Liver (tissue), 9 donors: ENCODE measurements around the gene BAHCC1. TPM values are rescaled to one million over a fixed set of nuclear protein-coding genes. Genes with fewer than 3 reads are reported as not detected.

ENCODE experiments used
- DNase-seq: peaks from one replicate; pipeline ENCODE4 v3.0.0-alpha.2; 2017; ENCODE audit warnings: low spot score
- H3K27ac ChIP-seq, 2 donors: one replicate each; pipeline ENCODE4 v1.7.0; 2013; ENCODE audit warnings: inconsistent platforms in 2 of 2, low read length in 2 of 2, control low read depth in 1 of 2, low read depth in 1 of 2, mild to moderate bottlenecking in 1 of 2
- H3K27me3 ChIP-seq, 4 donors: one replicate each; pipeline versions ENCODE4 v1.6.1 to v1.7.0; 2013; ENCODE audit warnings: low read length in 3 of 4, inconsistent platforms in 1 of 4, mild to moderate bottlenecking in 1 of 4, moderate library complexity in 1 of 4; ENCODE audit not compliant: control insufficient read depth in 4 of 4, insufficient read depth in 4 of 4
- H3K36me3 ChIP-seq, 4 donors: one replicate each; pipeline versions ENCODE4 v1.6.1 to v1.7.0; 2013; ENCODE audit warnings: low read length in 3 of 4, mild to moderate bottlenecking in 3 of 4, low read depth in 1 of 4, moderate library complexity in 1 of 4; ENCODE audit not compliant: control insufficient read depth in 4 of 4, insufficient read depth in 3 of 4
- H3K4me1 ChIP-seq, 4 donors: one replicate each; pipeline versions ENCODE4 v1.6.1 to v1.7.0; 2013; ENCODE audit warnings: low read length in 3 of 4, mild to moderate bottlenecking in 3 of 4, moderate library complexity in 1 of 4; ENCODE audit not compliant: control insufficient read depth in 4 of 4, insufficient read depth in 4 of 4
- H3K4me3 ChIP-seq, 3 donors: one replicate each; pipeline versions ENCODE4 v1.6.1 to v1.7.0; 2013; ENCODE audit warnings: low read length in 3 of 3, control low read depth in 1 of 3, low read depth in 1 of 3, mild to moderate bottlenecking in 1 of 3
- H3K9ac ChIP-seq, 2 donors: one replicate each; pipeline ENCODE4 v1.7.0; 2013; ENCODE audit warnings: low read length in 2 of 2, mild to moderate bottlenecking in 2 of 2, moderate library complexity in 2 of 2, control low read depth in 1 of 2, low read depth in 1 of 2
- H3K9me3 ChIP-seq, 4 donors: one replicate each; pipeline versions ENCODE4 v1.6.1 to v1.7.0; 2013; ENCODE audit warnings: low read length in 3 of 4; ENCODE audit not compliant: control insufficient read depth in 4 of 4
- CTCF ChIP-seq: fragments of 150-350 bp; IDR thresholded peaks from 2 replicates; pipeline ENCODE4 v1.5.1; 2017; ENCODE audit warnings: improper control_type of control experiment, low read depth, low read length; ENCODE audit not compliant: missing input control
- EGR1 ChIP-seq, 2 donors: IDR thresholded peaks; 2 replicates each; pipeline ENCODE4 v1.6.1; 2016 to 2018; ENCODE audit warnings: antibody characterized with exemption in 2 of 2, low read depth in 2 of 2
- FOXA1 ChIP-seq: IDR thresholded peaks from 2 replicates; pipeline ENCODE4 v1.6.1; 2016; ENCODE audit warnings: antibody characterized with exemption
- FOXA2 ChIP-seq: IDR thresholded peaks from 2 replicates; pipeline ENCODE4 v1.6.1; 2016; ENCODE audit warnings: antibody characterized with exemption
- GABPA ChIP-seq, 2 donors: IDR thresholded peaks in 1 of 2; conservative IDR thresholded peaks in 1 of 2; 2 replicates each; pipeline ENCODE4 v1.6.1; 2016; ENCODE audit warnings: antibody characterized with exemption in 2 of 2, mild to moderate bottlenecking in 1 of 2, moderate library complexity in 1 of 2
- HNF4A ChIP-seq, 2 donors: conservative IDR thresholded peaks; 2 replicates each; pipeline ENCODE4 v1.6.1; 2016; ENCODE audit warnings: antibody characterized with exemption in 2 of 2, mild to moderate bottlenecking in 2 of 2
- HNF4G ChIP-seq: IDR thresholded peaks from 2 replicates; pipeline ENCODE4 v1.6.1; 2016; ENCODE audit warnings: antibody characterized with exemption
- MAX ChIP-seq: IDR thresholded peaks from 2 replicates; pipeline ENCODE4 v1.6.1; 2016; ENCODE audit warnings: antibody characterized with exemption
- NR2F2 ChIP-seq: IDR thresholded peaks from 2 replicates; pipeline ENCODE4 v1.6.1; 2016; ENCODE audit warnings: antibody characterized with exemption
- RAD21 ChIP-seq, 2 donors: IDR thresholded peaks; 2 replicates each; pipeline ENCODE4 v1.6.1; 2016; ENCODE audit warnings: antibody characterized with exemption in 2 of 2, mild to moderate bottlenecking in 2 of 2
- REST ChIP-seq: IDR thresholded peaks from 2 replicates; pipeline ENCODE4 v1.6.1; 2016; ENCODE audit warnings: antibody characterized with exemption, mild to moderate bottlenecking
- ZBTB33 ChIP-seq: IDR thresholded peaks from 2 replicates; pipeline ENCODE4 v1.6.1; 2016; ENCODE audit warnings: antibody characterized with exemption
- WGBS: extraction: QIAGEN DNeasy Blood & Tissue Kit; methylation state at CpG from one replicate; pipeline ENCODE4 v1.1.7; 2013; 5-methylcytosine and 5-hydroxymethylcytosine counted together
- polyA plus RNA-seq, 2 donors: library from polyadenylated mRNA; stranded (reverse) in 1 of 2; unstranded in 1 of 2; fragments of 200-250 nt in 1 of 2; fragments of >200 nt in 1 of 2; fragmentation: Nextera tagmentation in 1 of 2; extraction: Ambion mirVana in 1 of 2; gene quantifications; one replicate each; pipeline versions ENCODE4 v1.2.1 to v1.2.3, GENCODE V29; 2013 to 2015
- total RNA-seq, 2 donors: library from RNA; depleted of rRNA; stranded (reverse); fragments of >200 nt; gene quantifications; one replicate each; pipeline ENCODE4 v1.2.3, GENCODE V29; 2014
- donor health status: healthy.
- donor health status: healthy.
- donor health status: healthy.
- donor health status: healthy.
- donor health status: healthy.

The BAHCC1 gene
- total and polyA plus RNA-seq, 4 donors = 0.76 to 3.9 (median 2.5) TPM

- TF ChIP-seq CTCF (no peak), HNF4G (no peak), RAD21 (IDR thresholded peaks at IDR 0.05) (no peak), GABPA (IDR thresholded peaks at IDR 0.05 in 1 of 2, conservative IDR thresholded peaks at IDR 0.05 in 1 of 2) (no peak), ZBTB33 (no peak), HNF4A (conservative IDR thresholded peaks at IDR 0.05) (no peak), MAX (no peak), NR2F2 (no peak)
These were observed 103.8 kb downstream of the BAHCC1 start (continued) for GRCh38 chr17:81498953-81499600.

GRCh38 chr17:81499601-81499970 is 104.3 kb downstream of the BAHCC1 start:
- H3K27me3 ChIP-seq = no peaks in the 10 kb centered on the region
- no peak for DNase-seq
- no peak overlapping the region for H3K27ac ChIP-seq
- TF ChIP-seq FOXA2 (no peak), RAD21 (IDR thresholded peaks at IDR 0.05) (no peak), HNF4A (conservative IDR thresholded peaks at IDR 0.05) (no peak), REST (no peak), MAX (no peak), EGR1 (IDR thresholded peaks at IDR 0.05; ENCODE audit: low read depth in 2 of 2) (no peak), GABPA (IDR thresholded peaks at IDR 0.05 in 1 of 2, conservative IDR thresholded peaks at IDR 0.05 in 1 of 2) (no peak), FOXA1 (no peak), HNF4G (no peak)
- H3K9ac ChIP-seq = no peak overlapping the region
- no peaks in the 10 kb centered on the region for H3K4me1 ChIP-seq
- H3K9me3 ChIP-seq = no peaks in the 10 kb centered on the region
- H3K36me3 ChIP-seq = no peaks in the 10 kb centered on the region
- no peak overlapping the region for H3K4me3 ChIP-seq
- 75% methylated on average over 12 of the region's 12 CpGs for WGBS
